ENCODE data around the gene MYO3A.

GRCh38 chr10:26213157-26213800, 279.2 kb downstream of the MYO3A start:
- TF ChIP-seq CTCF (IDR thresholded peaks at IDR 0.05): no peak
- TF ChIP-seq POLR2A (IDR thresholded peaks at IDR 0.05): no peak

Measured in uterus (tissue), 2 donors.